Liver (tissue), 9 donors: ENCODE results near the gene HAUS5. TPM values are rescaled to one million over a fixed set of nuclear protein-coding genes. Genes with fewer than 3 reads are reported as not detected.

Experiments used
- DNase-seq: peaks from one replicate; pipeline ENCODE4 v3.0.0-alpha.2; 2017; ENCODE audit warnings: low spot score
- H3K27ac ChIP-seq, 2 donors: one replicate each; pipeline ENCODE4 v1.7.0; 2013; ENCODE audit warnings: inconsistent platforms in 2 of 2, low read length in 2 of 2, control low read depth in 1 of 2, low read depth in 1 of 2, mild to moderate bottlenecking in 1 of 2
- H3K27me3 ChIP-seq, 4 donors: one replicate each; pipeline versions ENCODE4 v1.6.1 to v1.7.0; 2013; ENCODE audit warnings: low read length in 3 of 4, inconsistent platforms in 1 of 4, mild to moderate bottlenecking in 1 of 4, moderate library complexity in 1 of 4; ENCODE audit not compliant: control insufficient read depth in 4 of 4, insufficient read depth in 4 of 4
- H3K36me3 ChIP-seq, 4 donors: one replicate each; pipeline versions ENCODE4 v1.6.1 to v1.7.0; 2013; ENCODE audit warnings: low read length in 3 of 4, mild to moderate bottlenecking in 3 of 4, low read depth in 1 of 4, moderate library complexity in 1 of 4; ENCODE audit not compliant: control insufficient read depth in 4 of 4, insufficient read depth in 3 of 4
- H3K4me1 ChIP-seq, 4 donors: one replicate each; pipeline versions ENCODE4 v1.6.1 to v1.7.0; 2013; ENCODE audit warnings: low read length in 3 of 4, mild to moderate bottlenecking in 3 of 4, moderate library complexity in 1 of 4; ENCODE audit not compliant: control insufficient read depth in 4 of 4, insufficient read depth in 4 of 4
- H3K4me3 ChIP-seq, 3 donors: one replicate each; pipeline versions ENCODE4 v1.6.1 to v1.7.0; 2013; ENCODE audit warnings: low read length in 3 of 3, control low read depth in 1 of 3, low read depth in 1 of 3, mild to moderate bottlenecking in 1 of 3
- H3K9ac ChIP-seq, 2 donors: one replicate each; pipeline ENCODE4 v1.7.0; 2013; ENCODE audit warnings: low read length in 2 of 2, mild to moderate bottlenecking in 2 of 2, moderate library complexity in 2 of 2, control low read depth in 1 of 2, low read depth in 1 of 2
- H3K9me3 ChIP-seq, 4 donors: one replicate each; pipeline versions ENCODE4 v1.6.1 to v1.7.0; 2013; ENCODE audit warnings: low read length in 3 of 4; ENCODE audit not compliant: control insufficient read depth in 4 of 4
- ATF3 ChIP-seq: IDR thresholded peaks from 2 replicates; pipeline ENCODE4 v1.6.1; 2016; ENCODE audit warnings: antibody characterized with exemption
- EGR1 ChIP-seq, 2 donors: IDR thresholded peaks; 2 replicates each; pipeline ENCODE4 v1.6.1; 2016 to 2018; ENCODE audit warnings: antibody characterized with exemption in 2 of 2, low read depth in 2 of 2
- FOXA1 ChIP-seq: IDR thresholded peaks from 2 replicates; pipeline ENCODE4 v1.6.1; 2016; ENCODE audit warnings: antibody characterized with exemption
- HNF4A ChIP-seq, 2 donors: conservative IDR thresholded peaks; 2 replicates each; pipeline ENCODE4 v1.6.1; 2016; ENCODE audit warnings: antibody characterized with exemption in 2 of 2, mild to moderate bottlenecking in 2 of 2
- HNF4G ChIP-seq: IDR thresholded peaks from 2 replicates; pipeline ENCODE4 v1.6.1; 2016; ENCODE audit warnings: antibody characterized with exemption
- JUND ChIP-seq, 2 donors: IDR thresholded peaks; 2 replicates each; pipeline ENCODE4 v1.6.1; 2016; ENCODE audit warnings: antibody characterized with exemption in 2 of 2
- MAX ChIP-seq: IDR thresholded peaks from 2 replicates; pipeline ENCODE4 v1.6.1; 2016; ENCODE audit warnings: antibody characterized with exemption
- NR2F2 ChIP-seq: IDR thresholded peaks from 2 replicates; pipeline ENCODE4 v1.6.1; 2016; ENCODE audit warnings: antibody characterized with exemption
- RAD21 ChIP-seq, 2 donors: IDR thresholded peaks; 2 replicates each; pipeline ENCODE4 v1.6.1; 2016; ENCODE audit warnings: antibody characterized with exemption in 2 of 2, mild to moderate bottlenecking in 2 of 2
- REST ChIP-seq: IDR thresholded peaks from 2 replicates; pipeline ENCODE4 v1.6.1; 2016; ENCODE audit warnings: antibody characterized with exemption, mild to moderate bottlenecking
- RXRA ChIP-seq, 2 donors: IDR thresholded peaks; 2 replicates each; pipeline ENCODE4 v1.6.1; 2017 to 2018; ENCODE audit warnings: antibody characterized with exemption in 2 of 2, mild to moderate bottlenecking in 1 of 2
- TAF1 ChIP-seq: conservative IDR thresholded peaks from 2 replicates; pipeline ENCODE4 v1.6.1; 2016; ENCODE audit warnings: antibody characterized with exemption, mild to moderate bottlenecking
- YY1 ChIP-seq: IDR thresholded peaks from 2 replicates; pipeline ENCODE4 v1.6.1; 2016; ENCODE audit warnings: antibody characterized with exemption, mild to moderate bottlenecking
- ZBTB33 ChIP-seq: IDR thresholded peaks from 2 replicates; pipeline ENCODE4 v1.6.1; 2016; ENCODE audit warnings: antibody characterized with exemption
- WGBS: extraction: QIAGEN DNeasy Blood & Tissue Kit; methylation state at CpG from one replicate; pipeline ENCODE4 v1.1.7; 2013; 5-methylcytosine and 5-hydroxymethylcytosine counted together
- polyA plus RNA-seq, 2 donors: library from polyadenylated mRNA; stranded (reverse) in 1 of 2; unstranded in 1 of 2; fragments of 200-250 nt in 1 of 2; fragments of >200 nt in 1 of 2; fragmentation: Nextera tagmentation in 1 of 2; extraction: Ambion mirVana in 1 of 2; gene quantifications; one replicate each; pipeline versions ENCODE4 v1.2.1 to v1.2.3, GENCODE V29; 2013 to 2015
- total RNA-seq, 2 donors: library from RNA; depleted of rRNA; stranded (reverse); fragments of >200 nt; gene quantifications; one replicate each; pipeline ENCODE4 v1.2.3, GENCODE V29; 2014
- donor health status: healthy.
- donor health status: healthy.
- donor health status: healthy.
- donor health status: healthy.
- donor health status: healthy.

Gene HAUS5
- total and polyA plus RNA-seq, 4 donors: 1.9 to 7.3 (median 2.3) TPM

- Histone ChIP-seq H3K27me3 (no peaks in the 10 kb centered on the region), H3K9ac (no peak overlapping the region), H3K27ac (no peak overlapping the region), H3K4me1 (no peaks in the 10 kb centered on the region), H3K4me3 (no peak overlapping the region), H3K9me3 (no peaks in the 10 kb centered on the region), H3K36me3 (peaks cover 0 to 9% (median 2%) of the 10 kb centered on the region in 4 donors)
- DNase-seq: no peak
- WGBS: 96% methylated on average over 17 of the region's 17 CpGs
- TF ChIP-seq YY1: no peak
- no peak for TF ChIP-seq ZBTB33
- no peak for TF ChIP-seq TAF1
- TF ChIP-seq REST: no peak
- TF ChIP-seq HNF4G: no peak
- no peak for TF ChIP-seq RAD21 (IDR thresholded peaks at IDR 0.05)
- no peak for TF ChIP-seq RXRA (IDR thresholded peaks at IDR 0.05)
- TF ChIP-seq JUND (IDR thresholded peaks at IDR 0.05): no peak
Measured at GRCh38 chr19:35620001-35620400, 7.5 kb downstream of the HAUS5 start.

- Histone ChIP-seq H3K9ac (no peak overlapping the region), H3K9me3 (no peaks in the 10 kb centered on the region), H3K4me1 (no peaks in the 10 kb centered on the region), H3K4me3 (no peak overlapping the region), H3K27me3 (no peaks in the 10 kb centered on the region), H3K36me3 (peaks cover 0 to 9% (median 0%) of the 10 kb centered on the region in 4 donors), H3K27ac (no peak overlapping the region)
- DNase-seq: no peak
- 97% methylated on average over 9 of the region's 9 CpGs for WGBS
- no peak for TF ChIP-seq RAD21 (IDR thresholded peaks at IDR 0.05)
- no peak for TF ChIP-seq HNF4A (conservative IDR thresholded peaks at IDR 0.05)
- no peak for TF ChIP-seq REST
- no peak for TF ChIP-seq MAX
- TF ChIP-seq HNF4G: no peak
- no peak for TF ChIP-seq EGR1 (IDR thresholded peaks at IDR 0.05; ENCODE audit: low read depth in 2 of 2)
- no peak for TF ChIP-seq FOXA1
- TF ChIP-seq TAF1: no peak
- no peak for TF ChIP-seq NR2F2
- TF ChIP-seq ATF3: no peak
Measured at GRCh38 chr19:35621708-35622107, 9.2 kb downstream of the HAUS5 start.
